Measurements from ENCODE around the gene NEK8. TPM values are rescaled to one million over a fixed set of nuclear protein-coding genes. Genes with fewer than 3 reads are reported as not detected.
A peak's percentile ranks its signal among the peaks of the same experiment; 100 is the strongest.

Gene NEK8
- total and polyA plus RNA-seq, 9 of the 15 experiments (the other 6 are each of a cell fraction or from before 2014, with no cell fraction given) = 0.98 to 16.6 (median 4.6) TPM

DNA sequence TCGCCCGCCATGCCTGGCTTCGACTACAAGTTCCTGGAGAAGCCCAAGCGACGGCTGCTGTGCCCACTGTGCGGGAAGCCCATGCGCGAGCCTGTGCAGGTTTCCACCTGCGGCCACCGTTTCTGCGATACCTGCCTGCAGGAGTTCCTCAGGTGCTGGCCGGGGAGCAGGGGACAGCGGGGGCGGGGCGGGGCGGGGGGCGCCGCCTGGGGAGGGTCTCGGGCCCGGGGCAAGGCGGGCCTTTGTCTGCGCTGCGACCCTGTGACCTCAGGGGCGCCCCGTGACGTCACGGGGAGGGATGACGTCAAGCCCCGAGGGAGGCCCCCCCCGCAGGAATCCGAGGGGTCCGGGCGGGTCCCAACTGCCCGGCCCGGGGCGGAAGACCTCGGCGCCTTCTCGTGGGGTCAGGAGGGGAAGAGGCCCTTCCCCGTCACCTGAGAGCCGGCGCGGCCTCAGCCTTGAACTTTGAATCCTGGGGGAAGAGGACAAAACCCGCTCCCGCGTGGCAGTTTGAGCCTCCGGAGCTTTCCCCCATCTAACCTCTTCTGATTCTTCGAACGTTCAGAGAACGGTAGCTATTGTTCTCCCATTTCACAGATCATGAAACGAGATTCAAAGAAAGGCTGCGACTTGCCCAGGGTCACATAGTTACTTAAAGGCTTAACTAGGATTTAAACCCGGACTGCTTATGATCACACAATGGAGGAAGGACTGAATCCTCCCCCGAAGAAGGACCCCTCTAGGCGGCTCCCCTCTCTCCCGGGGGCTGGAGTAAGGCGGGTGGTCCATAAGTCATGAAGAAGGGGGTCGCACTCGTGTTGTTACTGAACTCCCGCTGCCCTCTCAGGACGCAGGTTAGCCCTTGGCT, 15.8 kb downstream of the NEK8 start (continued):
- TF ChIP-seq ZBTB5 (IDR thresholded peaks at IDR 0.05) = no peak
- no peak for TF ChIP-seq HLTF (IDR thresholded peaks at IDR 0.05)
- TF ChIP-seq PRMT5 (CRISPR knock-in tag; IDR thresholded peaks at IDR 0.05) = 0 out of 2 replicates have a peak, but pooled peaks have one; percentile 14
- TF ChIP-seq TEAD2 (tag; IDR thresholded peaks at IDR 0.05) = peak; percentile 99
- peak; percentile 53; the same call in 1 of the 2 replicates for TF ChIP-seq SAFB (IDR thresholded peaks at IDR 0.05; ENCODE audit: borderline replicate concordance, low read depth, low read length)
- no peak for TF ChIP-seq SNAPC5 (CRISPR knock-in tag; IDR thresholded peaks at IDR 0.05)
- peak; percentile 90 for TF ChIP-seq KHSRP (IDR thresholded peaks at IDR 0.05)
- peak; percentile 1; the same call in 1 of the 2 replicates for TF ChIP-seq ZNF175 (CRISPR knock-in tag; IDR thresholded peaks at IDR 0.05; ENCODE audit: low read depth)
- TF ChIP-seq VEZF1 (CRISPR knock-in tag; IDR thresholded peaks at IDR 0.05) = peak; percentile 92
- no peak for TF ChIP-seq E2F3 (CRISPR knock-in tag; IDR thresholded peaks at IDR 0.05)
- no peak for TF ChIP-seq C11orf30 (IDR thresholded peaks at IDR 0.05; ENCODE audit: low read depth)
- peak; percentile 75 for TF ChIP-seq KDM5B (IDR thresholded peaks at IDR 0.05; ENCODE audit: insufficient replicate concordance, low read depth, low read length)
- 0 out of 2 replicates have a peak, but pooled peaks have one; percentile 7 for TF ChIP-seq USF2 (CRISPR knock-in tag; IDR thresholded peaks at IDR 0.05)
- TF ChIP-seq SMARCC2 (IDR thresholded peaks at IDR 0.05; ENCODE audit: low read depth) = peak; percentile 66
- no peak; the same call in 1 of the 2 replicates for TF ChIP-seq ZC3H8 (IDR thresholded peaks at IDR 0.05)
- TF ChIP-seq POLR3A (IDR thresholded peaks at IDR 0.05; ENCODE audit: borderline replicate concordance, extremely low read depth, insufficient read depth, insufficient read length) = no peak
- TF ChIP-seq ZNF263 (CRISPR knock-in tag; IDR thresholded peaks at IDR 0.05; ENCODE audit: borderline replicate concordance) = 0 out of 2 replicates have a peak, but pooled peaks have one; percentile 0
- TF ChIP-seq NR2C2 (CRISPR knock-in tag; IDR thresholded peaks at IDR 0.05) = 0 out of 2 replicates have a peak, but pooled peaks have one; percentile 53
- TF ChIP-seq NR2C2 (tag; IDR thresholded peaks at IDR 0.05) = peak; percentile 94
- peak; percentile 75 for TF ChIP-seq FIP1L1 (IDR thresholded peaks at IDR 0.05; ENCODE audit: low read depth, low read length, poor library complexity, severe bottlenecking)
- TF ChIP-seq, protein P1, sequence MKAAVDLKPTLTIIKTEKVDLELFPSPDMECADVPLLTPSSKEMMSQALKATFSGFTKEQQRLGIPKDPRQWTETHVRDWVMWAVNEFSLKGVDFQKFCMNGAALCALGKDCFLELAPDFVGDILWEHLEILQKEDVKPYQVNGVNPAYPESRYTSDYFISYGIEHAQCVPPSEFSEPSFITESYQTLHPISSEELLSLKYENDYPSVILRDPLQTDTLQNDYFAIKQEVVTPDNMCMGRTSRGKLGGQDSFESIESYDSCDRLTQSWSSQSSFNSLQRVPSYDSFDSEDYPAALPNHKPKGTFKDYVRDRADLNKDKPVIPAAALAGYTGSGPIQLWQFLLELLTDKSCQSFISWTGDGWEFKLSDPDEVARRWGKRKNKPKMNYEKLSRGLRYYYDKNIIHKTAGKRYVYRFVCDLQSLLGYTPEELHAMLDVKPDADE (conservative IDR thresholded peaks at IDR 0.05; ENCODE audit: control insufficient read depth, low read depth, low read length) = 0 out of 2 replicates have a peak, but pooled peaks have one; percentile 8
- TF ChIP-seq ZEB2 (IDR thresholded peaks at IDR 0.05) = no peak
- TF ChIP-seq ZNF274 (IDR thresholded peaks at IDR 0.05; ENCODE audit: borderline replicate concordance, low read depth, low read length) = no peak

Data from K562 (cell line).